Measurements from ENCODE around the gene KCMF1.
A peak's percentile ranks its signal among the peaks of the same experiment; 100 is the strongest.

The KCMF1 gene

GRCh38 chr2:84956334-84957297, 14.3 kb upstream of the KCMF1 start:
- no peak for DNase-seq

- DNase-seq = no peak
Observed at GRCh38 chr2:84957771-84958134, 13.2 kb upstream of the KCMF1 start.

- DNase-seq = no peak
Observed at GRCh38 chr2:84958135-84959059, 12.6 kb upstream of the KCMF1 start.

GRCh38 chr2:84959095-84959565, 11.8 kb upstream of the KCMF1 start:
- DNase-seq = no peak

GRCh38 chr2:84959566-84960506, 11.1 kb upstream of the KCMF1 start:
- DNase-seq = no peak

- no peak for DNase-seq
Observed at GRCh38 chr2:84962917-84963316, 8.0 kb upstream of the KCMF1 start.

GRCh38 chr2:84963323-84963691, 7.7 kb upstream of the KCMF1 start:
- DNase-seq = no peak

GRCh38 chr2:84963692-84964405, 7.1 kb upstream of the KCMF1 start:
- DNase-seq = no peak

GRCh38 chr2:84964406-84965191, 6.4 kb upstream of the KCMF1 start:
- DNase-seq = no peak

GRCh38 chr2:84965192-84965516, 5.8 kb upstream of the KCMF1 start:
- no peak for DNase-seq

GRCh38 chr2:84965827-84966226, 5.1 kb upstream of the KCMF1 start:
- no peak for DNase-seq

- DNase-seq = no peak
Observed at GRCh38 chr2:84966731-84967130, 4.2 kb upstream of the KCMF1 start.

- DNase-seq = no peak
Observed at GRCh38 chr2:84969511-84970209, 1.3 kb upstream of the KCMF1 start.

GRCh38 chr2:84970210-84970867, 622 bp upstream of the KCMF1 start:
- peak; percentile 52 for DNase-seq

- peak; percentile 57 for DNase-seq
Observed at GRCh38 chr2:84971510-84972206, 697 bp downstream of the KCMF1 start.

GRCh38 chr2:84972207-84972783, 1.3 kb downstream of the KCMF1 start:
- DNase-seq = no peak

GRCh38 chr2:84972932-84973331, 2.0 kb downstream of the KCMF1 start:
- no peak for DNase-seq

- no peak for DNase-seq
Observed at GRCh38 chr2:84980263-84980983, 9.5 kb downstream of the KCMF1 start.

All from stimulated activated CD4-positive, alpha-beta T cell treated with anti-CD3 and anti-CD28 coated beads, Interleukin-12 subunit alpha, Interleukin-12 subunit beta, amount 100 ng/mL, for 4 hours (primary cell).